H9 (cell line): Measurements from ENCODE around the gene TFF2. TPM values are rescaled to one million over a fixed set of nuclear protein-coding genes. Genes with fewer than 3 reads are reported as not detected.
A peak's percentile ranks its signal among the peaks of the same experiment; 100 is the strongest.

ENCODE experiments used
- DNase-seq: peaks from one replicate; pipeline ENCODE4 v3.0.0-alpha.2; 2017
- H2AFZ ChIP-seq: one replicate; pipeline ENCODE4 v1.6.1; 2013; ENCODE audit warnings: mild to moderate bottlenecking, low read length, control low read depth, moderate library complexity
- H2AK5ac ChIP-seq: 2 replicates; pipeline ENCODE4 v1.6.1; 2013; ENCODE audit warnings: low read length, control low read depth, mixed read lengths; ENCODE audit not compliant: insufficient read length
- H2BK120ac ChIP-seq: one replicate; pipeline ENCODE4 v1.6.1; 2013; ENCODE audit warnings: low read depth, mild to moderate bottlenecking, low read length, control low read depth, inconsistent platforms; ENCODE audit not compliant: poor library complexity, severe bottlenecking
- H2BK12ac ChIP-seq: 2 replicates; pipeline ENCODE4 v1.6.1; 2013; ENCODE audit warnings: low read length, control low read depth, mixed read lengths, low read depth; ENCODE audit not compliant: insufficient read length
- H2BK15ac ChIP-seq: 2 replicates; pipeline ENCODE4 v1.6.1; 2013; ENCODE audit warnings: low read depth, low read length, control low read depth
- H2BK20ac ChIP-seq: one replicate; pipeline ENCODE4 v1.6.1; 2013; ENCODE audit warnings: low read depth, mild to moderate bottlenecking, low read length, control low read depth, inconsistent platforms; ENCODE audit not compliant: poor library complexity, severe bottlenecking
- H2BK5ac ChIP-seq: 2 replicates; pipeline ENCODE4 v1.6.1; 2013; ENCODE audit warnings: low read length, control low read depth, mixed read lengths; ENCODE audit not compliant: insufficient read length
- H3K14ac ChIP-seq: 2 replicates; pipeline ENCODE4 v1.6.1; 2013; ENCODE audit warnings: low read length, control low read depth; ENCODE audit not compliant: insufficient read depth
- H3K18ac ChIP-seq: 2 replicates; pipeline ENCODE4 v1.6.1; 2013; ENCODE audit warnings: low read depth, mild to moderate bottlenecking, mixed read lengths, low read length, control low read depth; ENCODE audit not compliant: insufficient read length
- H3K23ac ChIP-seq: 2 replicates; pipeline ENCODE4 v1.6.1; 2013; ENCODE audit warnings: low read length, control low read depth, mixed read lengths, low read depth; ENCODE audit not compliant: insufficient read length
- H3K23me2 ChIP-seq: 2 replicates; pipeline ENCODE4 v1.6.1; 2013; ENCODE audit warnings: low read depth, mild to moderate bottlenecking, mixed read lengths, low read length, control low read depth; ENCODE audit not compliant: insufficient read length, poor library complexity, severe bottlenecking
- H3K27ac ChIP-seq: 2 replicates; pipeline ENCODE4 v1.5.1; 2013; ENCODE audit warnings: low read length, control low read depth, mixed read lengths, low read depth; ENCODE audit not compliant: insufficient read length
- H3K27me3 ChIP-seq: 2 replicates; pipeline ENCODE4 v1.6.1; 2013; ENCODE audit warnings: low read length, control low read depth, inconsistent platforms; ENCODE audit not compliant: insufficient read depth
- H3K4ac ChIP-seq: 2 replicates; pipeline ENCODE4 v1.6.1; 2013; ENCODE audit warnings: low read depth, mild to moderate bottlenecking, control low read depth, inconsistent platforms, low read length, moderate library complexity
- H3K4me1 ChIP-seq: 2 replicates; pipeline ENCODE4 v1.6.1; 2013; ENCODE audit warnings: low read length, control low read depth, inconsistent platforms; ENCODE audit not compliant: insufficient read depth
- H3K4me2 ChIP-seq: 2 replicates; pipeline ENCODE4 v1.6.1; 2013; ENCODE audit warnings: low read length, control low read depth, mixed read lengths; ENCODE audit not compliant: insufficient read length, insufficient read depth
- H3K56ac ChIP-seq: 2 replicates; pipeline ENCODE4 v1.6.1; 2013; ENCODE audit warnings: low read depth, mild to moderate bottlenecking, mixed read lengths, low read length, control low read depth; ENCODE audit not compliant: insufficient read length
- H3K79me1 ChIP-seq: 2 replicates; pipeline ENCODE4 v1.6.1; 2013; ENCODE audit warnings: low read depth, mild to moderate bottlenecking, moderate library complexity, low read length, control low read depth, inconsistent platforms; ENCODE audit not compliant: insufficient read depth, poor library complexity, severe bottlenecking
- H3K79me2 ChIP-seq: 2 replicates; pipeline ENCODE4 v1.6.1; 2013; ENCODE audit warnings: low read length, control low read depth, inconsistent platforms; ENCODE audit not compliant: insufficient read depth
- H3K9ac ChIP-seq: 2 replicates; pipeline ENCODE4 v1.6.1; 2013; ENCODE audit warnings: low read length, control low read depth, mixed read lengths; ENCODE audit not compliant: insufficient read length; ENCODE audit errors: extremely low read depth
- H3K9me3 ChIP-seq: one replicate; pipeline ENCODE4 v1.6.1; 2013; ENCODE audit warnings: low read depth, low read length, inconsistent platforms; ENCODE audit not compliant: control insufficient read depth
- H3T11ph ChIP-seq: one replicate; pipeline ENCODE4 v1.6.1; 2013; ENCODE audit warnings: mild to moderate bottlenecking, low read length, control low read depth, inconsistent platforms
- H4K20me1 ChIP-seq: one replicate; pipeline ENCODE4 v1.6.1; 2013; ENCODE audit not compliant: control insufficient read depth, insufficient read length, insufficient read depth
- H4K5ac ChIP-seq: 2 replicates; pipeline ENCODE4 v1.6.1; 2013; ENCODE audit warnings: low read depth, mild to moderate bottlenecking, mixed read lengths, low read length, control low read depth; ENCODE audit not compliant: insufficient read length
- H4K8ac ChIP-seq: replicated peaks from 2 replicates; pipeline ENCODE4 v1.6.1; 2013; ENCODE audit warnings: low read length, control low read depth, mixed read lengths, low read depth; ENCODE audit not compliant: insufficient read length
- H4K91ac ChIP-seq: 2 replicates; pipeline ENCODE4 v1.6.1; 2013; ENCODE audit warnings: low read depth, mild to moderate bottlenecking, moderate library complexity, mixed read lengths, low read length, control low read depth; ENCODE audit not compliant: insufficient read length
- H3K27ac Mint-ChIP-seq, 3 experiments: 2 replicates in 2 of 3; 3 replicates in 1 of 3; pipeline ENCODE4 v1.8.0; 2020 to 2021; ENCODE audit warnings: mixed read lengths in 3 of 3, mild to moderate bottlenecking in 1 of 3, moderate library complexity in 1 of 3
- H3K27me3 Mint-ChIP-seq: 2 replicates; pipeline ENCODE4 v1.8.0; 2021; ENCODE audit warnings: low read depth, mild to moderate bottlenecking, moderate library complexity, mixed read lengths
- H3K36me3 Mint-ChIP-seq, 3 experiments: 2 replicates in 2 of 3; 3 replicates in 1 of 3; pipeline ENCODE4 v1.8.0; 2020 to 2021; ENCODE audit warnings: low read depth in 3 of 3, mixed read lengths in 3 of 3; ENCODE audit not compliant: insufficient read depth in 1 of 3
- H3K4me1 Mint-ChIP-seq, 2 experiments: 2 replicates each; pipeline ENCODE4 v1.8.0; 2020; ENCODE audit warnings: mixed read lengths in 2 of 2
- H3K4me3 Mint-ChIP-seq, 2 experiments: 2 replicates in 1 of 2; 3 replicates in 1 of 2; pipeline ENCODE4 v1.8.0; 2020 to 2021; ENCODE audit warnings: mild to moderate bottlenecking in 2 of 2, mixed read lengths in 2 of 2, moderate library complexity in 1 of 2
- H3K9me3 Mint-ChIP-seq, 2 experiments: 2 replicates in 1 of 2; 3 replicates in 1 of 2; pipeline ENCODE4 v1.8.0; 2020; ENCODE audit warnings: mild to moderate bottlenecking in 2 of 2, mixed read lengths in 2 of 2, moderate library complexity in 1 of 2
- WGBS: extraction: QIAGEN DNeasy Blood & Tissue Kit; methylation state at CpG from one replicate; pipeline ENCODE4 v1.1.7; 2013; ENCODE audit warnings: missing lambda C conversion rate, low lambda C conversion rate, mixed read lengths; ENCODE audit not compliant: insufficient read length; ENCODE audit errors: extremely low coverage; 5-methylcytosine and 5-hydroxymethylcytosine counted together
- total RNA-seq: library from RNA; stranded (reverse); gene quantifications from 2 replicates; pipeline ENCODE4 v1.2.1, GENCODE V29; 2021
- TF ChIP-seq, protein P1 (sequence below): fragments of 200-600 bp; sonication (generic); conservative IDR thresholded peaks from 3 replicates; pipeline ENCODE4 v1.8.0; 2021; ENCODE audit warnings: antibody characterized with exemption, mild to moderate bottlenecking

The TFF2 gene
- total RNA-seq, 1 experiment from 2014 or later = not detected

DNA sequence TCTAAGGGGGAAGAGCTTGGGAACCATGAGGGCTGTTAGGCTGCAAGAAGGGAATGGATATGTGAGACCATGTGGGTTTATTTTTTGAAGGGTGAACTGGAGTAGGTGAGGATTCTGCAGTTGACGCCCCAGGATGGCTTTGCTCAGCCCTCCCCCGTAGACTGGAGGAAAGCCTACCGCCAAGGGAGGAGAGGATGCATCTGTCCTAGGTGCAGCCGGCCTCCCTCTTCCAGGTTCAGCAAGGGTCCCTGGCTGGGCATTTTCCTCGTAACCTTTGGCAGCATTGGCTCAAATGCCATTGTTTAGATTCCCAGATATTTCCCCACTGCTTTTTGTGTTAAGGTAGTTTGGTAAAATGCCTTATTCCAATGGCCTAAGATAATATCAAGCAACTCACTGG, 52.1 kb downstream of the TFF2 start:
- Histone ChIP-seq H3T11ph (no peak overlapping the region), H3K23ac (no peak overlapping the region), H3K23me2 (no peaks in the 10 kb centered on the region), H3K27me3 (no peaks in the 10 kb centered on the region), H2AFZ (no peak overlapping the region), H2AK5ac (no peak overlapping the region), H3K14ac (no peak overlapping the region), H3K56ac (no peak overlapping the region), H3K27ac (no peak overlapping the region), H2BK12ac (no peak overlapping the region), H3K9ac (no peak overlapping the region), H3K79me2 (no peaks in the 10 kb centered on the region), H4K5ac (no peak overlapping the region), H3K9me3 (no peaks in the 10 kb centered on the region), H4K8ac (no peak overlapping the region), H3K79me1 (no peaks in the 10 kb centered on the region), H4K91ac (no peak overlapping the region), H3K18ac (no peak overlapping the region), H4K20me1 (no peaks in the 10 kb centered on the region), H3K4me2 (no peak overlapping the region), H3K4ac (no peak overlapping the region), H3K4me1 (no peaks in the 10 kb centered on the region), H2BK20ac (no peak overlapping the region), H2BK120ac (no peak overlapping the region), H2BK15ac (no peak overlapping the region), H2BK5ac (no peak overlapping the region)
- H3K4me1 Mint-ChIP-seq = peaks cover 16 to 20% of the 10 kb centered on the region in 2 experiments
- peak overlapping the region in 1 of 3 experiments; percentile 17; a peak in 1 of 7 replicates for H3K27ac Mint-ChIP-seq
- H3K27me3 Mint-ChIP-seq = peaks cover 6% of the 10 kb centered on the region
- no peaks in the 10 kb centered on the region for H3K36me3 Mint-ChIP-seq
- no peaks in the 10 kb centered on the region for H3K9me3 Mint-ChIP-seq
- TF ChIP-seq, protein P1, sequence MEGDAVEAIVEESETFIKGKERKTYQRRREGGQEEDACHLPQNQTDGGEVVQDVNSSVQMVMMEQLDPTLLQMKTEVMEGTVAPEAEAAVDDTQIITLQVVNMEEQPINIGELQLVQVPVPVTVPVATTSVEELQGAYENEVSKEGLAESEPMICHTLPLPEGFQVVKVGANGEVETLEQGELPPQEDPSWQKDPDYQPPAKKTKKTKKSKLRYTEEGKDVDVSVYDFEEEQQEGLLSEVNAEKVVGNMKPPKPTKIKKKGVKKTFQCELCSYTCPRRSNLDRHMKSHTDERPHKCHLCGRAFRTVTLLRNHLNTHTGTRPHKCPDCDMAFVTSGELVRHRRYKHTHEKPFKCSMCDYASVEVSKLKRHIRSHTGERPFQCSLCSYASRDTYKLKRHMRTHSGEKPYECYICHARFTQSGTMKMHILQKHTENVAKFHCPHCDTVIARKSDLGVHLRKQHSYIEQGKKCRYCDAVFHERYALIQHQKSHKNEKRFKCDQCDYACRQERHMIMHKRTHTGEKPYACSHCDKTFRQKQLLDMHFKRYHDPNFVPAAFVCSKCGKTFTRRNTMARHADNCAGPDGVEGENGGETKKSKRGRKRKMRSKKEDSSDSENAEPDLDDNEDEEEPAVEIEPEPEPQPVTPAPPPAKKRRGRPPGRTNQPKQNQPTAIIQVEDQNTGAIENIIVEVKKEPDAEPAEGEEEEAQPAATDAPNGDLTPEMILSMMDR = no peak
- no peak overlapping the region for H3K4me3 Mint-ChIP-seq
- no CpG with 5 or more reads among the region's 5 CpGs for whole genome bisulfite sequencing
- DNase-seq = no peak
